HG03575 (cell line): Measurements from ENCODE around the gene SMC2.
A peak's percentile ranks its signal among the peaks of the same experiment; 100 is the strongest.

ENCODE experiments used
- ATAC-seq: cut with Tn5 transposase; IDR thresholded peaks from one replicate; pipeline ENCODE4 v1.9.1; 2021; ENCODE audit not compliant: unreplicated experiment, insufficient number of reproducible peaks, low FRiP score; ENCODE audit errors: extremely low read depth

Gene SMC2

DNA sequence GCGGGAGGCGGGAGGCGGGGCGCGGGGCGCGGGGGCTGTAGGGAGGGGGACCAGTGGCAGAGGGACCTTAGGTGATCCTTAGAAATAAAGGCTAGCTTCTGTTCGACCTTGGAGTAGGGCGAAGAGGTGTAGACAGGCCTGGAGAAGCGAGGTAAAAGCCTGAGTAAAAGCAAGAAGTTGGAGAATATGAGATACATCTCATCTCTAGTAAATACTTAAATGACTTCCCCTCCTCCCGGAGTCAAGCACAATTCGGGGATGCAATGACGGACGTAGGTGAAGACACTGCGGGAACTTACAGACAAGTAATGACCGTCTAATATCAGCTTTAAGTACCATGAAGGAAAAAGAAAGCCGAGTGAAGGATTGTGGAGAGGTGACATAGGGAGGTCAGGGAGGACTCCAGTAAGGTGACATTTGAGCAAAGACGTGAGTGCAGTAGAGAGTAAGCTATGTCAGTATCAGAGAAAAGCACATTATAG lies 466 bp downstream of the SMC2 start:
- ATAC-seq, result peak; percentile 3

DNA sequence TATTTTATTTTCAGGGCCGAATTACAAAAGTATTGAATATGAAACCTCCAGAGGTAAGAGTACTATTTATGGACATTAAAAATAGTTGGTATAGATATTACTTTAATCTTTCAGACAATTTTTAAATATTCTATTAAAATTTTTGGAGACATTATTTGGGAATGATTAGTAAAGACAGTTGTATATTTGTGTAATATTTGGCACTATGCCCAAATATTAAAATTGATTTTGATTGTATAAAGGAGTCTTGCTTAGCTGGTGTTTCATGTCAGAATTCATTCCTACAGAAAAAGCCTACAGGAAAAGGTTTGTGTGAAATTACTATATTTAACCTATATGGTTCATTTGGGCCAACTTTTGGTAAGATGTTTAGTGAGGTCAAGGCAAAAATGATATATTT lies 5.5 kb downstream of the SMC2 start:
- ATAC-seq, result no peak

DNA sequence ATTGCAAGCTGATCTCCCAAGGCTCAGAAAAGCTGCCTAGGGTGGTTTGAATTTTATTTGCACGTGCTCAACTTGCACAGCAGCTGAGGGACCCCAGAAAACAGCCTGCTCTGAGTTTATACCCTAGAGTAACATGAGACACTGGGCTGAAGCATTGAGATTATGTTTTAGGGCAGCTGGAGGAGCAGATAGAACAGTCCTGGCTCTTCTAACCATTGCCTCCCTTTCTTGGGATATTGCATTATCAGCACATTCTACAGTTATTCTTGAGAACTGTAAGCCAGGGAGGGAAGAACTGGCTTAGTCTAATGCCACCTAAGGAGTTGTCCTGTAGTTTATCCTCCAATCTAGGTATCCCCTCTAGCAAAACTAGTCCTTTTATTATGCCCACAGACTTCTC lies 10.3 kb downstream of the SMC2 start:
- ATAC-seq, result no peak

DNA sequence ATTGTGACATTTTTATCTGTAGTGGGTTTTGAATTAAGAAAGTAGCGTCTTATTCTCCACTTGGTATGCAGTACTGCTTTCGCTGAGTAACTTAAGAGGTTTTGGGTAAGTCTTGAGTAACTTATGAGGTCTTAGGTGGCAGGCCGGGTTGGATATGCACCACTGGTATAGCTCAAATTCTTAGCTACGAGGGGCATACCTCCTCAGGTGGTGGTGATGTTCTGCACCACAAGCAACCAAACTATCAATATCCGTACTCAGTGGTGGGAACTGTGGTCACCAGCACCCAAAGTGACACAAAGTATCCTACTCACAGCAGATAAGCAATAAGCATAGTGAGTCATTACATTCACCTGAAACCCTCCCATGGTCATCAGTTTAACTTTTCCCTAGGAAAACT lies 13.7 kb downstream of the SMC2 start:
- no peak for ATAC-seq

DNA sequence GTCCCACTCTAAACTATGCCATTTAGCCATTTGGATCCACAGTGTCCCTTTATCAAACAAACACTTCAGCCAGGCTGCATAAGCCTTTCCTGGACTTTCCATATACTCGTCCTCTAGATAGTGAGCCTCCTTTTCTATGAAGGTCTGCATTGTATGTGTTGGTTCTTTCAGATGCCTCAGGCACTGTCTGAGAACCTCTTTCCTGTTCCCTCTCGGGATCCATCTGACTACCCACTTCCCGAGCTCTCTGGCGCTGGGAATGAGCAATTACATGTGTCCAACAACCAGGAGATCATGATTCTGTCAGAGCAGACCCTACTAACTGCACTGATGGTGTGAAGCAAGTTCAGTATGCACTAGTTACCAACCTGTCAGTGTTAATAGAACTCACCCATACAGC lies 14.2 kb downstream of the SMC2 start:
- no peak for ATAC-seq

DNA sequence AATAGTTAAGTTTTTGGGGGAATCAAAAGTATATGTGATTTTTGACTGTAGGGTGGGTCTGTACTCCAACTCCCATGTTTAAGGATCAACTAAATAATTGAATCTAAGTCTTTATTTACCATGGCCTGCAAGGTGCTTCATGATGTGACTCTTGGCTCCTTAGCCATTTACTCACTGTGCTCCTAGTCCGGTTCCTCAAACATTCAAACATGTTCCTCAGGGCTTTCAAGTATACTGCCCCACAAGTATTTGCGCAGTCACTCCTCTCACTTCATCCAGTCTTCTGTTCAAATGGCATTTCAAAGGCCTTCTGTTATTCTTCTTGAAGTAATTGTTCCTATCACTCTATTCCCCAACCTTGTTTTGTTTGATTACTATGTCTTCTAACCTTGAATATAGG lies 16.4 kb downstream of the SMC2 start:
- ATAC-seq, result no peak

DNA sequence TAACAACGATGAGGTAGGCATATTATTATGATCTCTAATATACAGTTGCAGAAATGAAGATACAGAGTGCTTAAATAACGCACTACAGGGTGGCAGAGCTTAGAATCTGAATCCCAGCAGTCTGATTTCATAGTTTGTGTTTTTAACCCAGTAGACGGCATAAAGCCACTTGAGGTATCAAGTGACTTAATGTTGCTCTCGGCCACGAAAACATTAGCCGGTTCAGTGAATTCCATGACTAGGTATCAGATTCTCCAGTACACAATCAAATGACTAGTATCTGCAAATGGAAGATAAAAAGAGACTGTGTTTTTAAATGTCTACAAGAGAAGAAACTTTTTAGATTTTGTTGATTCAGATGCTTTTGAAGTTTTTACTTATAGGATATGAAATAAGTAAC lies 24.8 kb downstream of the SMC2 start:
- no peak for ATAC-seq

DNA sequence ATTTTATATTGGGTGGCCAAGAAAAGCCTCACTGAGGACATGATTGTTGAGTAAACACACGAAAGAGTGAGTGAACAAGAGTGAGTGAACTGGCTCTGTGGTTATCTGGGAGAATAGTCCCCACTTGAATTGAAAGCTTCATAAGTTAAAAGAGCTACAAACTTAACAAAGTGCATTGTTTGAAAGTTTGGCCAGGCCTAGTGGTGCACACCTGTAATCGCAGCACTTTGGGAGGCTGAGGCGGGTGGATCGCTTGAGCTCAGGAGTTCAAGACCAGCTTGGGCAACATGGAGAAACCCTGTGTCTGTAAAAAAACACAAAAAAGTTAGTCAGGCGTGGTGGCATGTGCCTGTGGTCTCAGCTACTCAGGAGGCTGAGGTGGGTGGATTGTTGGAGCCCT lies 26.9 kb downstream of the SMC2 start:
- no peak for ATAC-seq

DNA sequence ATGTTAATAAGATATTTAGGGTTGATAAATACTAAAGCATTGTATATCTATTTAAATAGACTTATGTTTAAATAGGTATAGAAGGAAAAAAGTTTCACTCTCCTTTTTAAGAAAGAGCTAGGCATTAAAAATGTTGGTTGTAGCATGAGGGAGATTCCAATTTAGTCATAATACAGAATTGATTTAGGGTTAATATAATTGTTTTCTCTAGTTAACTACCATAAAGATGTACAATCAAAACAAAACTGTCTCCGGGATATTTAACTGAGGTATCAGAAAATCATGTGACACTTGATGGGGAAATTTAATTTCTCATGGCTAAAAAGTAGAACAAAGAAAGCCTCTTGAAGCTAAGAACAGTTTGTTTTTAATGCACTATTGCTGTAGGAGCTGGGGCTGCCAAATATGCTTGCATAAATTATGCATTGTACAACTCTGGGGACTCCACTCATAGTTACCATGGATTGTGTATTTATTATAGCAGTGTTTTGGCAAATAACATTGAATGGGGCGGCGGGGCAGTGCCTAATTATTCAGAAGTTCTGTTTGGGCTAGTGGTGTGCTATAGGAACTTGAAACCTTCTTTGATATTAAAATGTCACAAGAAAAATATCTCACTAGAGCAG lies 44.2 kb downstream of the SMC2 start:
- ATAC-seq, result no peak

DNA sequence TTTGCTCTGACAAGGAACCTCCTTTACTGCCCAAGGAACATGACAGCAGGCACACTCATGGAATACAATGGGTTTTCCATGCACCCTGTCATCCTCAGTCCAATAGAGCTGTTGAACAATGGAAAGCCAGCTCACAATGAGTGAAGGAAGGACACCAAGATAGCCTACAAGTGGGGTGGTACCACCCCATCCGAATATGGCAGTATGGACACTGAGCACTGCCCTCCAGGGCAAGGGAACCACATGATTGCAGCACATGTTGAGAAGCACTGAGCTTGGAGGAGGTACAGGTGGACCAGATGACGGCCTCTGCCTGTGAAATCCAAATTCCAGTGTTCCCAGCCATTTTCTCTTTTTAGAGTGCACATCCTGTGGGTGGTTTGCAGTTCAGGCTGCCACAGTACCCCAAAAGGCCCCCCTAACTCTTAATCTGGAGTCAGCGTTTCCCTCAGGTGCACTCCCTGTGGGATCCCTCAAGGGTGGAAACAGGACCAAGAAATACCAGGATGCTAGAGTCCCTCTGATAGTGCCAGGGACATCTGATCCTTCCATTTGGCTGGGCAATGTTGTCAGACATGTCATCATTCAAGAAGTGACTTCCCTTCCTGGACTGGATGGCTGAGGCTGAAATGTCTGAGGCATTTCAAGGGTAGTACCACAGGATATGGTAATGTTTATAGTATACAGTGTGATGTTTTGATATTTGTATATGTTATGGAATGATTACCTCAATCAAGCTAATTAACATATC lies 48.9 kb downstream of the SMC2 start:
- ATAC-seq, result no peak

DNA sequence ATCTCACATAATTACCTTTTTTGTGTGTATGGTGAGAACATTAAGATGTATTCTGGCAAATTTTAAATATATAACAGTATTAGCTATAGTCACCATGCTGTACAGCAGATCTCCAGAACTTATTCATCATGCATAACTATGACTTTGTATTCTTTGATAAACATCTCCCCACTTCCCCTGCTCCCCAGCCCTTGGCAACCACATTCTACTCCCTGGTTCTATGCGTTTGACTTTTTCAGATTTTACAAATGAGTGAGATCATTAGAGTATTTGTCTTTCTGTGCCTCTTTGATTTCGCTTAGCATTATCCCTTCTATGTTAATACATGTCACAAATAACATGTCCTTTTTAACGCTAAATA lies 49.4 kb downstream of the SMC2 start:
- ATAC-seq, result no peak

DNA sequence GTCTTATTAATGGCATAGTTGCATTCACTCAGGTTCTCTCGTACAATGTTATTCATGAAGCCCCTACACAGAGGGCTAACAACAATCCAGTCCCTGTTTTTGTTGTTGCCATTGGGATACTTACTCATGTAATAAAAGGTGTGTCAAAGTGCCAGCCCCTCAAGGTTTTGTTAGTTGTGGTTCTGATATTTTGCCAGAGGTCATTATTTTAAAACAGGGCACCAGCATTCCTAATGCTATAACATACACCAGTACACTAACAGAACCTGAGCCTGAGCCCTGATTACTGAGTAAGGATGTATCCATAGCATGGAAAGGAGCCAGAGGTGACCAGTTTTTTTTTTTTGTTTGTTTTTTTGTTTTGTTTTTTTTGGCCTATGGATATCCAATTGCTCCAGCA lies 50.2 kb downstream of the SMC2 start:
- no peak for ATAC-seq

DNA sequence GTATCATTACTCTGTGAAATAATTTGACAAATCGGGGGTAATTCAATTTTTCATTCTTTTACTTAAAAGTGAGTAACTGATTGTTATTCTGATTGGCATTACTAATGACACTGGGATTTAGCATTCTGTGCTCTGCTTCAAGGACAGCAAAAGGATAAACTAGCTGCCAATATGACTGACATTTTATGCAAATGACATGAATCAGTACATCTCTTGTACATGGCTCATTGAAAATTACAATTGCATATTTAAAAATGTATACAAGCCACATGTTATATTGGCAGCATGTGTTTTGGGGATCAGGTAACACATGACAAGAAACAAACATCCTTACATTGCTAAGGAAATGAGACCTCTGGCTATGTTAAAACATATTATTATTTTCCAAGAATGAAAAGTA lies 79.0 kb downstream of the SMC2 start:
- no peak for ATAC-seq

DNA sequence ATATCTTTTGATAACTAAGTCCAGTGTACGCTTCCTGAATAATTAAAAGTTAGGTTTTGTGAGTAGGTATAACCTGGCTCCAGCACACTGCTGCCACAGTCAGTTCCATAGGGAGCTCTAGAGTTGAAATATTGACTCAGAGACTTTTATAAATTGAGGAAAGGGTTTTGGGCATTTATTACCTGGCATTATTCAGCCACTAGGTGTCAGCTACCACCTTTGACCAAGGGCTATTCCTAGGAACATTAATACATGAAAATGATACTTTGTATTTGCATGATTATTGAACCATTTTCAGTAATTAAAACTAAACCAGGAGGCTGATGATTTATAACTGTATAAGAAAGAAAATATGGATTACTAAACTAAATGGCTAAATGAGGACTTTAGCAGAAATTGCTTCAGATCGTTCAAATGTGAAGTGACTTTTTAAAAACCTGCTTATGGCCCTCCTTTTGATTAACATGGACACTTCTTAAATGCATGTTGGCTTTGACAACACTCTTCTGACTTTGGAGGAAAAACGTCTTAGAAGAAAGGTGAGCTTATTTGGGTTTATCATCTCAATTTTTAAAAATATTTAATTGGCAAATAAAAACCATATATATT lies 83.0 kb downstream of the SMC2 start:
- no peak for ATAC-seq

DNA sequence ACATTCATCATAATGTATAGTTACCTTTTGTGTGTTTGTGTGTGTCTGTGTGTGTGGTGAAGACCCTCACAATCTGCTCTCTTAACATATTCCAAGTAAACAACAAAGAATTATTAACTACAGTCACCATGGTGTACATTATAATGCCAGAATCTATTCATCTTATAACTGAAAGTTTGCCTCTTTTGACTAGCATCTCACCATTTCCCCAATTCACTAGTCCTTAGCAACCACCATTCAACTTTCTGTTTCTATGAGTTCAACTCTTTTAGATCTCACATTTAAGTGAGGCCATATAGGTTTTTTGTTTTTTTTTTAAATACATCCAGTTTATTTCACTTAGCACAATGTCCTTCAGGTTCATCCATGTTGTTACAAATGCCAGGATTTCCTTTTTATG lies 83.6 kb downstream of the SMC2 start:
- peak; percentile 70 for ATAC-seq
